ENCODE data around the gene RASL11B. TPM values are rescaled to one million over a fixed set of nuclear protein-coding genes. Genes with fewer than 3 reads are reported as not detected.
A peak's percentile ranks its signal among the peaks of the same experiment; 100 is the strongest.

RASL11B gene
- total and polyA plus RNA-seq, 12 donors, result 1.3 to 11.0 (median 3.3) TPM

- 65 to 82% (median 73%) methylated on average over 5 to 6 of the region's 6 CpGs for WGBS, 4 donors
- H3K27me3 ChIP-seq, result no peaks in the 10 kb centered on the region
- DNase-seq, result no peak
- no peak overlapping the region for H3K27ac ChIP-seq
- no peak for TF ChIP-seq POLR2A (IDR thresholded peaks at IDR 0.05)
- TF ChIP-seq CTCF (IDR thresholded peaks at IDR 0.05), result no peak
- intact Hi-C loops (cut with DNase I), result loop anchor here in 1 of 2 donors (10.0 kb wide), 1 partner anchor 149 kb away; no protein-coding TSS in a partner anchor
- peaks cover 15 to 18% of the 10 kb centered on the region in 2 donors for H3K4me1 ChIP-seq (replicated peaks in 1 of 2)
- H3K9me3 ChIP-seq (replicated peaks in 1 of 3), result no peaks in the 10 kb centered on the region
- peak overlapping the region in 1 of 4 donors; percentile 74 for H3K4me3 ChIP-seq
- no peaks in the 10 kb centered on the region for H3K36me3 ChIP-seq (replicated peaks in 1 of 2)
These were observed 1.2 kb downstream of the RASL11B start for GRCh38 chr4:52863324-52863723.

- Histone ChIP-seq H3K36me3 (replicated peaks in 1 of 2) (no peaks in the 10 kb centered on the region), H3K27ac (no peak overlapping the region), H3K4me1 (replicated peaks in 1 of 2) (peaks cover 26 to 27% of the 10 kb centered on the region in 2 donors), H3K9me3 (replicated peaks in 1 of 3) (no peaks in the 10 kb centered on the region), H3K27me3 (no peaks in the 10 kb centered on the region), H3K4me3 (no peak overlapping the region)
- no peak for TF ChIP-seq POLR2A (IDR thresholded peaks at IDR 0.05)
- TF ChIP-seq CTCF (IDR thresholded peaks at IDR 0.05), result no peak
- DNase-seq, result no peak
- intact Hi-C loops (cut with DNase I), result loop anchor here in 1 of 2 donors (10.0 kb wide), 1 partner anchor 150 kb away; no protein-coding TSS in a partner anchor
- WGBS, 4 donors, result 55 to 74% (median 67%) methylated on average over 5 of the region's 5 CpGs
These were observed 2.7 kb downstream of the RASL11B start for GRCh38 chr4:52864793-52865192.

DNA sequence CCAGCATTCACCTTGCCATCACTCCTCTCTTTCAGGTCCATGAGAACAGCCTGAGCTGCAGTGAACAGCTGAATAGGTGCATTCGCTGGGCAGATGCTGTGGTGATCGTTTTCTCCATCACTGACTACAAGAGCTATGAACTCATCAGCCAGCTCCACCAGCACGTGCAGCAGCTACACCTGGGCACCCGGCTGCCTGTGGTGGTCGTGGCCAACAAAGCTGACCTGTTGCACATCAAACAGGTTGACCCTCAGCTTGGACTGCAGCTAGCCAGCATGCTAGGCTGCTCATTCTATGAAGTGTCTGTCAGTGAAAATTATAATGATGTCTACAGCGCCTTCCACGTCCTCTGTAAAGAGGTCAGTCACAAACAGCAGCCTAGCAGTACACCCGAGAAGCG is 3.2 kb downstream of the RASL11B start:
- H3K36me3 ChIP-seq (replicated peaks in 1 of 2), result no peaks in the 10 kb centered on the region
- peaks cover 26 to 27% of the 10 kb centered on the region in 2 donors for H3K4me1 ChIP-seq (replicated peaks in 1 of 2)
- H3K27me3 ChIP-seq, result no peaks in the 10 kb centered on the region
- no peaks in the 10 kb centered on the region for H3K9me3 ChIP-seq (replicated peaks in 1 of 3)
- WGBS, 4 donors, result 83 to 96% (median 91%) methylated on average over 8 to 9 of the region's 9 CpGs
- TF ChIP-seq POLR2A (IDR thresholded peaks at IDR 0.05) (no peak), CTCF (IDR thresholded peaks at IDR 0.05) (no peak)
- intact Hi-C loops (cut with DNase I), result loop anchor here in 1 of 2 donors (10.0 kb wide), 1 partner anchor 150 kb away; no protein-coding TSS in a partner anchor
- H3K4me3 ChIP-seq, result no peak overlapping the region
- DNase-seq, result no peak
- no peak overlapping the region for H3K27ac ChIP-seq

GRCh38 chr4:52866734-52867133 is 4.6 kb downstream of the RASL11B start:
- TF ChIP-seq CTCF (IDR thresholded peaks at IDR 0.05) (no peak), POLR2A (IDR thresholded peaks at IDR 0.05) (no peak)
- Histone ChIP-seq H3K9me3 (replicated peaks in 1 of 3) (no peaks in the 10 kb centered on the region), H3K27ac (no peak overlapping the region), H3K36me3 (replicated peaks in 1 of 2) (no peaks in the 10 kb centered on the region), H3K4me1 (replicated peaks in 1 of 2) (peaks cover 21 to 22% of the 10 kb centered on the region in 2 donors), H3K4me3 (no peak overlapping the region), H3K27me3 (no peaks in the 10 kb centered on the region)
- intact Hi-C loops (cut with DNase I), result loop anchor here in 1 of 2 donors (10.0 kb wide), 1 partner anchor 152 kb away; no protein-coding TSS in a partner anchor
- no peak for DNase-seq
- 61 to 83% (median 73%) methylated on average over 4 of the region's 4 CpGs for WGBS, 4 donors

All from adrenal gland (tissue), 12 donors.